NCI-H187 (cell line): Measurements from ENCODE around the gene OR2A2.

Experiments used
- DNase-seq, 2 experiments: peaks; one replicate each; lab custom pipeline; 2025; lab: John Stamatoyannopoulos, UW

The OR2A2 gene

GRCh38 chr7:144142187-144142586, 32.8 kb downstream of the OR2A2 start:
- no peak for DNase-seq

GRCh38 chr7:144144426-144144825, 35.0 kb downstream of the OR2A2 start:
- DNase-seq: no peak

- DNase-seq: no peak
Measured at GRCh38 chr7:144148224-144148827, 38.9 kb downstream of the OR2A2 start.

GRCh38 chr7:144158861-144159260, 49.5 kb downstream of the OR2A2 start:
- DNase-seq: no peak
